T47D (cell line): ENCODE measurements around the gene CFAP54.
"Not testable (repeated sequence)": the region's sequence is repeated elsewhere in the genome, so short reads cannot be mapped to it uniquely, and the experiment has no call there.

ENCODE experiments used
- DNase-seq, 2 experiments: peaks; one replicate each; pipeline versions ENCODE4 v3.0.0 to v3.0.0-alpha.2; 2011 to 2012; ENCODE audit warnings: low read depth in 1 of 2, low spot score in 1 of 2
- JUND ChIP-seq: IDR thresholded peaks from 2 replicates; pipeline ENCODE4 v1.6.1; 2012; ENCODE audit warnings: low read depth
- in situ Hi-C: cut with HindIII; loops from 2 replicates; pipeline ENCODE4 v1.10.0; 2016; ENCODE audit warnings: low sequenced_read_pairs, low pct_unique_long_range_greater_than_20kb

Gene CFAP54

GRCh38 chr12:96623155-96623554 lies 133.8 kb downstream of the CFAP54 start:
- no peak for DNase-seq
- in situ Hi-C loops, result no loop called here
- TF ChIP-seq JUND, result no peak

GRCh38 chr12:96623656-96624217 lies 134.4 kb downstream of the CFAP54 start:
- no peak for TF ChIP-seq JUND
- in situ Hi-C loops, result no loop called here
- DNase-seq, result no peak

- no peak for TF ChIP-seq JUND
- in situ Hi-C loops, result no loop called here
- DNase-seq, result no peak
Observed at GRCh38 chr12:96635844-96636243, 146.5 kb downstream of the CFAP54 start.

GRCh38 chr12:96636895-96637294 lies 147.5 kb downstream of the CFAP54 start:
- TF ChIP-seq JUND, result no peak
- DNase-seq, result no peak
- in situ Hi-C loops, result no loop called here

GRCh38 chr12:96648923-96649322 lies 159.5 kb downstream of the CFAP54 start:
- in situ Hi-C loops, result no loop called here
- TF ChIP-seq JUND, result no peak
- DNase-seq, result no peak

GRCh38 chr12:96652870-96653269 lies 163.5 kb downstream of the CFAP54 start:
- DNase-seq, result no peak
- TF ChIP-seq JUND, result no peak
- in situ Hi-C loops, result no loop called here

- DNase-seq, result peak in 1 of 2 experiments; percentile 66
- in situ Hi-C loops, result no loop called here
- TF ChIP-seq JUND, result no peak
Observed at GRCh38 chr12:96658075-96658474, 168.7 kb downstream of the CFAP54 start.

GRCh38 chr12:96669786-96670185 lies 180.4 kb downstream of the CFAP54 start:
- no peak for DNase-seq
- TF ChIP-seq JUND, result no peak
- in situ Hi-C loops, result no loop called here

- no peak for DNase-seq
- no peak for TF ChIP-seq JUND
- in situ Hi-C loops, result no loop called here
Observed at GRCh38 chr12:96670334-96670899, 181.0 kb downstream of the CFAP54 start.

- DNase-seq, in situ Hi-C loops: not testable (repeated sequence)
Observed at GRCh38 chr12:96675519-96675918, 186.1 kb downstream of the CFAP54 start.

- no peak for TF ChIP-seq JUND
- no peak for DNase-seq
- in situ Hi-C loops, result no loop called here
Observed at GRCh38 chr12:96677363-96677762, 188.0 kb downstream of the CFAP54 start.

GRCh38 chr12:96687719-96688118 lies 198.3 kb downstream of the CFAP54 start:
- DNase-seq, result peak; percentile 17 to 28
- no peak for TF ChIP-seq JUND
- in situ Hi-C loops, result no loop called here

- DNase-seq, result peak in 1 of 2 experiments; percentile 69
- TF ChIP-seq JUND, result no peak
- in situ Hi-C loops, result no loop called here
Observed at GRCh38 chr12:96698521-96698920, 209.1 kb downstream of the CFAP54 start.

- peak; percentile 20 to 92 for DNase-seq
- no peak for TF ChIP-seq JUND
- in situ Hi-C loops, result no loop called here
Observed at GRCh38 chr12:96698965-96699364, 209.6 kb downstream of the CFAP54 start.
